WTC11 (cell line): ENCODE results near the gene LRSAM1. TPM values are rescaled to one million over a fixed set of nuclear protein-coding genes. Genes with fewer than 3 reads are reported as not detected.
A peak's percentile ranks its signal among the peaks of the same experiment; 100 is the strongest.

Experiments
- ATAC-seq: fragments of 200-7000 bp; cut with Tn5 transposase; 2 replicates; pipeline ENCODE4 v1.10.0; 2021; ENCODE audit warnings: mild to moderate bottlenecking, moderate library complexity
- CTCF ChIA-PET: fragments of 300-600 bp; sonication (Branson Sonifier 250); formaldehyde crosslinking; loops from one replicate; lab custom pipeline; 2021; ENCODE audit warnings: antibody characterized with exemption; lab: Charles Lee
- POLR2A ChIA-PET: fragments of 350-600 bp; sonication (Branson Sonifier 250); formaldehyde crosslinking; loops from one replicate; lab custom pipeline; 2021; ENCODE audit warnings: antibody characterized with exemption; lab: Charles Lee
- DNase-seq: peaks from one replicate; pipeline ENCODE4 v3.0.0; 2021; ENCODE audit warnings: low spot score
- H3K27ac Mint-ChIP-seq: 2 replicates; pipeline ENCODE4 v1.8.0; 2021; ENCODE audit warnings: mixed read lengths
- H3K27me3 Mint-ChIP-seq: 2 replicates; pipeline ENCODE4 v1.8.0; 2021; ENCODE audit warnings: low read depth, mild to moderate bottlenecking, moderate library complexity, mixed read lengths
- H3K36me3 Mint-ChIP-seq: 2 replicates; pipeline ENCODE4 v1.8.0; 2021; ENCODE audit warnings: mixed read lengths
- H3K4me1 Mint-ChIP-seq: 2 replicates; pipeline ENCODE4 v1.8.0; 2022; ENCODE audit warnings: mixed read lengths
- H3K4me3 Mint-ChIP-seq: 2 replicates; pipeline ENCODE4 v1.8.0; 2021; ENCODE audit warnings: mild to moderate bottlenecking, moderate library complexity, mixed read lengths
- H3K9me3 Mint-ChIP-seq: 2 replicates; pipeline ENCODE4 v1.8.0; 2021; ENCODE audit warnings: mixed read lengths
- ARID4B ChIP-seq: sonication (generic); formaldehyde crosslinking; IDR thresholded peaks from 2 replicates; pipeline ENCODE4 v1.8.0; 2023; ENCODE audit warnings: missing genetic modification reagents, mild to moderate bottlenecking, borderline replicate concordance
- CREB1 ChIP-seq: sonication (generic); formaldehyde crosslinking; IDR thresholded peaks from 2 replicates; pipeline ENCODE4 v1.8.0; 2023; ENCODE audit warnings: mild to moderate bottlenecking, missing genetic modification reagents
- ELF4 ChIP-seq: sonication (generic); formaldehyde crosslinking; IDR thresholded peaks from 2 replicates; pipeline ENCODE4 v1.8.1; 2022; ENCODE audit warnings: low read depth, mild to moderate bottlenecking, moderate library complexity, missing genetic modification reagents
- ETV6 ChIP-seq: sonication (generic); formaldehyde crosslinking; IDR thresholded peaks from 2 replicates; pipeline ENCODE4 v1.8.1; 2022; ENCODE audit warnings: mild to moderate bottlenecking, missing genetic modification reagents
- FOXP1 ChIP-seq: sonication (generic); formaldehyde crosslinking; IDR thresholded peaks from 2 replicates; pipeline ENCODE4 v1.8.0; 2022; ENCODE audit warnings: missing genetic modification reagents, mild to moderate bottlenecking, moderate library complexity, borderline replicate concordance
- HMGA2 ChIP-seq: fragments of 250-450 bp; sonication (Bioruptor Pico); IDR thresholded peaks from 2 replicates; pipeline ENCODE4 v1.4.0; 2021; ENCODE audit warnings: mild to moderate bottlenecking, moderate library complexity
- JUN ChIP-seq: sonication (generic); formaldehyde crosslinking; IDR thresholded peaks from 2 replicates; pipeline ENCODE4 v1.8.0; 2023; ENCODE audit warnings: mild to moderate bottlenecking, missing genetic modification reagents
- NFATC4 ChIP-seq: fragments of 250-450 bp; sonication (Bioruptor Pico); IDR thresholded peaks from 2 replicates; pipeline ENCODE4 v1.9.0; 2021; ENCODE audit warnings: mild to moderate bottlenecking
- NFYB ChIP-seq: sonication (generic); formaldehyde crosslinking; conservative IDR thresholded peaks from 2 replicates; pipeline ENCODE4 v1.8.0; 2022; ENCODE audit warnings: low read depth, missing genetic modification reagents
- NR3C1 ChIP-seq: sonication (generic); formaldehyde crosslinking; conservative IDR thresholded peaks from 2 replicates; pipeline ENCODE4 v1.8.1; 2023; ENCODE audit warnings: low read depth, mild to moderate bottlenecking, missing genetic modification reagents
- OVOL2 ChIP-seq: fragments of 250-450 bp; sonication (Bioruptor Pico); IDR thresholded peaks from 2 replicates; pipeline ENCODE4 v1.9.0; 2021; ENCODE audit warnings: mild to moderate bottlenecking, borderline replicate concordance
- RELA ChIP-seq: sonication (generic); formaldehyde crosslinking; IDR thresholded peaks from 2 replicates; pipeline ENCODE4 v1.8.1; 2022; ENCODE audit warnings: missing genetic modification reagents, mild to moderate bottlenecking, borderline replicate concordance
- SMAD4 ChIP-seq: sonication (generic); formaldehyde crosslinking; IDR thresholded peaks from 2 replicates; pipeline ENCODE4 v1.8.0; 2022; ENCODE audit warnings: mild to moderate bottlenecking, missing genetic modification reagents
- SOX15 ChIP-seq: fragments of 250-450 bp; sonication (Bioruptor Pico); IDR thresholded peaks from 2 replicates; pipeline ENCODE4 v1.9.0; 2021; ENCODE audit warnings: mild to moderate bottlenecking
- SP1 ChIP-seq: sonication (generic); formaldehyde crosslinking; conservative IDR thresholded peaks from 2 replicates; pipeline ENCODE4 v1.8.1; 2022; ENCODE audit warnings: missing genetic modification reagents
- TCF7 ChIP-seq: sonication (generic); formaldehyde crosslinking; IDR thresholded peaks from 2 replicates; pipeline ENCODE4 v1.8.0; 2022; ENCODE audit warnings: mild to moderate bottlenecking, low read depth, missing genetic modification reagents, moderate library complexity
- ZBTB43 ChIP-seq: sonication (generic); formaldehyde crosslinking; IDR thresholded peaks from 2 replicates; pipeline ENCODE4 v1.8.1; 2023; ENCODE audit warnings: mild to moderate bottlenecking, missing genetic modification reagents
- total RNA-seq: library from RNA; stranded (reverse); gene quantifications from 3 replicates; pipeline ENCODE4 v1.2.3, GENCODE V29; 2021
- TF ChIP-seq, protein P1 (sequence below): sonication (generic); formaldehyde crosslinking; IDR thresholded peaks from 2 replicates; pipeline ENCODE4 v1.8.1; 2022; ENCODE audit warnings: mild to moderate bottlenecking, missing genetic modification reagents, moderate library complexity, borderline replicate concordance
- TF ChIP-seq, protein P2 (sequence below): sonication (generic); formaldehyde crosslinking; IDR thresholded peaks from 2 replicates; pipeline ENCODE4 v1.8.0; 2022; ENCODE audit warnings: missing genetic modification reagents
- TF ChIP-seq, protein P3 (sequence below): sonication (generic); formaldehyde crosslinking; IDR thresholded peaks from 2 replicates; pipeline ENCODE4 v1.8.0; 2022; ENCODE audit warnings: mild to moderate bottlenecking, missing genetic modification reagents
- TF ChIP-seq, protein P4 (sequence below): sonication (generic); formaldehyde crosslinking; IDR thresholded peaks from 2 replicates; pipeline ENCODE4 v1.8.0; 2022; ENCODE audit warnings: mild to moderate bottlenecking, missing genetic modification reagents

Gene LRSAM1
- total RNA-seq, 1 experiment from 2014 or later = 32.4 TPM

GRCh38 chr9:127423476-127423933, 27.8 kb upstream of the LRSAM1 start:
- ATAC-seq = peak; percentile 22
- TF ChIP-seq, protein P1, sequence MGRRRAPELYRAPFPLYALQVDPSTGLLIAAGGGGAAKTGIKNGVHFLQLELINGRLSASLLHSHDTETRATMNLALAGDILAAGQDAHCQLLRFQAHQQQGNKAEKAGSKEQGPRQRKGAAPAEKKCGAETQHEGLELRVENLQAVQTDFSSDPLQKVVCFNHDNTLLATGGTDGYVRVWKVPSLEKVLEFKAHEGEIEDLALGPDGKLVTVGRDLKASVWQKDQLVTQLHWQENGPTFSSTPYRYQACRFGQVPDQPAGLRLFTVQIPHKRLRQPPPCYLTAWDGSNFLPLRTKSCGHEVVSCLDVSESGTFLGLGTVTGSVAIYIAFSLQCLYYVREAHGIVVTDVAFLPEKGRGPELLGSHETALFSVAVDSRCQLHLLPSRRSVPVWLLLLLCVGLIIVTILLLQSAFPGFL (CRISPR knock-in tag) = no peak
- TF ChIP-seq FOXP1 (CRISPR knock-in tag) (no peak), ZBTB43 (CRISPR knock-in tag) (no peak), NFATC4 (CRISPR knock-in tag) (no peak), TCF7 (CRISPR knock-in tag) (no peak), ELF4 (CRISPR knock-in tag) (no peak), HMGA2 (CRISPR knock-in tag) (no peak), SOX15 (no peak), CREB1 (CRISPR knock-in tag) (no peak), SMAD4 (no peak), NR3C1 (CRISPR knock-in tag) (no peak), RELA (CRISPR knock-in tag) (no peak), ETV6 (no peak), OVOL2 (CRISPR knock-in tag) (no peak)
- TF ChIP-seq, protein P2, sequence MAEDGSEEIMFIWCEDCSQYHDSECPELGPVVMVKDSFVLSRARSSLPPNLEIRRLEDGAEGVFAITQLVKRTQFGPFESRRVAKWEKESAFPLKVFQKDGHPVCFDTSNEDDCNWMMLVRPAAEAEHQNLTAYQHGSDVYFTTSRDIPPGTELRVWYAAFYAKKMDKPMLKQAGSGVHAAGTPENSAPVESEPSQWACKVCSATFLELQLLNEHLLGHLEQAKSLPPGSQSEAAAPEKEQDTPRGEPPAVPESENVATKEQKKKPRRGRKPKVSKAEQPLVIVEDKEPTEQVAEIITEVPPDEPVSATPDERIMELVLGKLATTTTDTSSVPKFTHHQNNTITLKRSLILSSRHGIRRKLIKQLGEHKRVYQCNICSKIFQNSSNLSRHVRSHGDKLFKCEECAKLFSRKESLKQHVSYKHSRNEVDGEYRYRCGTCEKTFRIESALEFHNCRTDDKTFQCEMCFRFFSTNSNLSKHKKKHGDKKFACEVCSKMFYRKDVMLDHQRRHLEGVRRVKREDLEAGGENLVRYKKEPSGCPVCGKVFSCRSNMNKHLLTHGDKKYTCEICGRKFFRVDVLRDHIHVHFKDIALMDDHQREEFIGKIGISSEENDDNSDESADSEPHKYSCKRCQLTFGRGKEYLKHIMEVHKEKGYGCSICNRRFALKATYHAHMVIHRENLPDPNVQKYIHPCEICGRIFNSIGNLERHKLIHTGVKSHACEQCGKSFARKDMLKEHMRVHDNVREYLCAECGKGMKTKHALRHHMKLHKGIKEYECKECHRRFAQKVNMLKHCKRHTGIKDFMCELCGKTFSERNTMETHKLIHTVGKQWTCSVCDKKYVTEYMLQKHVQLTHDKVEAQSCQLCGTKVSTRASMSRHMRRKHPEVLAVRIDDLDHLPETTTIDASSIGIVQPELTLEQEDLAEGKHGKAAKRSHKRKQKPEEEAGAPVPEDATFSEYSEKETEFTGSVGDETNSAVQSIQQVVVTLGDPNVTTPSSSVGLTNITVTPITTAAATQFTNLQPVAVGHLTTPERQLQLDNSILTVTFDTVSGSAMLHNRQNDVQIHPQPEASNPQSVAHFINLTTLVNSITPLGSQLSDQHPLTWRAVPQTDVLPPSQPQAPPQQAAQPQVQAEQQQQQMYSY (CRISPR knock-in tag) = no peak
- TF ChIP-seq, protein P3, sequence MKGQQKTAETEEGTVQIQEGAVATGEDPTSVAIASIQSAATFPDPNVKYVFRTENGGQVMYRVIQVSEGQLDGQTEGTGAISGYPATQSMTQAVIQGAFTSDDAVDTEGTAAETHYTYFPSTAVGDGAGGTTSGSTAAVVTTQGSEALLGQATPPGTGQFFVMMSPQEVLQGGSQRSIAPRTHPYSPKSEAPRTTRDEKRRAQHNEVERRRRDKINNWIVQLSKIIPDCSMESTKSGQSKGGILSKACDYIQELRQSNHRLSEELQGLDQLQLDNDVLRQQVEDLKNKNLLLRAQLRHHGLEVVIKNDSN (CRISPR knock-in tag) = no peak
- H3K36me3 Mint-ChIP-seq = peaks cover 12% of the 10 kb centered on the region
- H3K27me3 Mint-ChIP-seq = no peaks in the 10 kb centered on the region
- ChIA-PET CTCF (interaction anchor here (1.1 to 1.4 kb wide), 4 partner anchors 54 to 520 kb away, joined by 3 to 12 read pairs (median 6); no protein-coding TSS in a partner anchor), POLR2A (interaction anchor here (0.6 to 1.4 kb wide), 5 partner anchors 12 to 197 kb away, joined by 3 to 9 read pairs (median 3); partner anchors contain the start of genes LRSAM1 and RPL12)
- H3K9me3 Mint-ChIP-seq = no peaks in the 10 kb centered on the region
- H3K4me3 Mint-ChIP-seq = peak overlapping the region; percentile 98
- peaks cover 35% of the 10 kb centered on the region for H3K4me1 Mint-ChIP-seq
- DNase-seq = no peak
- peak overlapping the region; percentile 99 for H3K27ac Mint-ChIP-seq

GRCh38 chr9:127423934-127424675, 27.2 kb upstream of the LRSAM1 start, which contains the start of gene ZNF79:
Gene ZNF79 (plus strand): TSS chr9:127424382. CDS start chr9:127424788, 406 bp downstream.
- H3K27ac Mint-ChIP-seq = peak within 1 kb of the TSS; percentile 99
- ChIA-PET CTCF (interaction anchor here (0.9 to 1.4 kb wide), 13 partner anchors 27 to 520 kb away, joined by 3 to 12 read pairs (median 3); partner anchors contain the start of genes LRSAM1, RPL12, SLC2A8 and TOR2A), POLR2A (interaction anchor here (0.6 to 1.4 kb wide), 9 partner anchors 8 to 198 kb away, joined by 3 to 9 read pairs (median 3); partner anchors contain the start of genes LRSAM1, RPL12 and SLC2A8)
- H3K36me3 Mint-ChIP-seq = peaks cover 17% of the 10 kb centered on the region
- H3K9me3 Mint-ChIP-seq = no peaks in the 10 kb centered on the region
- peak within 1 kb of the TSS; percentile 98 for H3K4me3 Mint-ChIP-seq
- peak; percentile 95 for DNase-seq
- ATAC-seq = peak; percentile 90
- H3K27me3 Mint-ChIP-seq = no peaks in the 10 kb centered on the region
- H3K4me1 Mint-ChIP-seq = peaks cover 29% of the 10 kb centered on the region
- TF ChIP-seq SOX15 (no peak), NFYB (CRISPR knock-in tag) (no peak), SP1 (CRISPR knock-in tag) (peak; percentile 43; the same call in 1 of the 2 replicates), ARID4B (CRISPR knock-in tag) (no peak; the same call in 1 of the 2 replicates), JUN (CRISPR knock-in tag) (no peak)
- TF ChIP-seq, protein P4, sequence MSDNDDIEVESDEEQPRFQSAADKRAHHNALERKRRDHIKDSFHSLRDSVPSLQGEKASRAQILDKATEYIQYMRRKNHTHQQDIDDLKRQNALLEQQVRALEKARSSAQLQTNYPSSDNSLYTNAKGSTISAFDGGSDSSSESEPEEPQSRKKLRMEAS = peak; percentile 70
- TF ChIP-seq, protein P3 (CRISPR knock-in tag) = 0 out of 2 replicates have a peak, but pooled peaks have one; percentile 51
